ENCODE results near the gene NEK6.
"Not testable (repeated sequence)": the region's sequence is repeated elsewhere in the genome, so short reads cannot be mapped to it uniquely, and the experiment has no call there.

The NEK6 gene

DNA sequence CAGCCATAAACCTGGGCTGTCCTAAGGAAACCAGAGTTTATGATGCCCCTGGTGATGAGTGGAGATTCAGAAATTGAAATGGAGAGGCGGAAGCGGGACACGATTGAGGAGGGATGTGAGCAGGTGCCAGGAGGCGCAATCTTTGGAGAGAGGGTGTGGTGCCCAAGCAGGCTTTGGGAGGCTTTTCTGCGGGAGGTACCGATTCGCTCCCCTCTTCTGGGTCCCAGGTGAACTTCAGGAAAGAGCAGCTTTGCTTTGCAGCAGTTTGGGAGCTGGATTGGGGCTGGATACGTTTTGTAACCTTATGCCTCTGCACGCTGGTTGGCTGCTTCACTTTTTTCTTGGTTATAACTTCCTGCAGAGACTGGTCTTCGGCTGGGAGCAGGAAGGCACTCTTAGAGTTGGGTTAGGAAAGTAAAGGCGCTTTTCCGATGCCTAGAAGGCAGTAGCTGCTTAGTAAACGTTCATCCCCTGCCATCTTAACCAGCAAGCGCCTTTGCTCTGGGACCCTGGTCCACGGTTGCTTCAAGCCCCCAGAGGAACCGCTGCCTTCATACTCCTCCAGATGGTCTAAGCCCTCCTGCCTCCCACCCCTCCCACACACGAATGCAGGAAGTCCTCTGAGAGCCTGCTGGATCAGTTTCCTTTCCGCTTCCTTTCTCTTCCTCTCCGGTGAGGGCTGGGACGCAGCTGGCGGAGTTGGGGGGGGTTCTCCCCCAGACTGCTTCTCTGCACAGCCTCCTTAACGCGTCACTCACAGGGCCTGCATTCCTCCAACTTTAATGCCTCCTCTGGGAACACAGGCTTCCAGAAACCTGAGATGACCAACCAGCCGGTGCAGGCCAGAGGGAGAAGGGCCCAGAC, 15.2 kb upstream of the NEK6 start:
- ChIA-PET CTCF (no interaction called here), POLR2A (ENCODE audit: low non-redundant PET) (no interaction called here)
- TF ChIP-seq, protein P1, sequence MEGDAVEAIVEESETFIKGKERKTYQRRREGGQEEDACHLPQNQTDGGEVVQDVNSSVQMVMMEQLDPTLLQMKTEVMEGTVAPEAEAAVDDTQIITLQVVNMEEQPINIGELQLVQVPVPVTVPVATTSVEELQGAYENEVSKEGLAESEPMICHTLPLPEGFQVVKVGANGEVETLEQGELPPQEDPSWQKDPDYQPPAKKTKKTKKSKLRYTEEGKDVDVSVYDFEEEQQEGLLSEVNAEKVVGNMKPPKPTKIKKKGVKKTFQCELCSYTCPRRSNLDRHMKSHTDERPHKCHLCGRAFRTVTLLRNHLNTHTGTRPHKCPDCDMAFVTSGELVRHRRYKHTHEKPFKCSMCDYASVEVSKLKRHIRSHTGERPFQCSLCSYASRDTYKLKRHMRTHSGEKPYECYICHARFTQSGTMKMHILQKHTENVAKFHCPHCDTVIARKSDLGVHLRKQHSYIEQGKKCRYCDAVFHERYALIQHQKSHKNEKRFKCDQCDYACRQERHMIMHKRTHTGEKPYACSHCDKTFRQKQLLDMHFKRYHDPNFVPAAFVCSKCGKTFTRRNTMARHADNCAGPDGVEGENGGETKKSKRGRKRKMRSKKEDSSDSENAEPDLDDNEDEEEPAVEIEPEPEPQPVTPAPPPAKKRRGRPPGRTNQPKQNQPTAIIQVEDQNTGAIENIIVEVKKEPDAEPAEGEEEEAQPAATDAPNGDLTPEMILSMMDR (conservative IDR thresholded peaks at IDR 0.05; ENCODE audit: low read depth) = no peak
- no peak overlapping the region for H3K27ac ChIP-seq
- no peak for DNase-seq (ENCODE audit: low spot score)

DNA sequence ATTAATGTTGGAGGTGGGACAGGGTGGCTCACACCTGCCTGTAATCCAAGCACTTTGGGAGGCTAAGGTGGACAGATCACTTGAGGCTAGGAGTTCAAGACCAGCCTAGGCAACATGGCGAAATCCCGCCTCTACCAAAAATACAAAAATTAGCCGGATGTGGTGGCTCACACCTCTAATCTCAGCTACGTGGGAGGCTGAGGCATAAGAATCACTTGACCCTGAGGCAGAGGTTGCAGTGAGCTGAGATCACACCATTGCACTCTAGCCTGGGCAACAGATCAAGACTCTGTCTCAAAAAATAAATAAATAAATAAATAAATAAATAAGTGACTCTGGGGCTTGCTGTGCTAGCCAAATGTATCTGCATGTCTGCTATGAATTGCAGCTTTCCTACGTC, 10.4 kb upstream of the NEK6 start:
- DNase-seq (ENCODE audit: low spot score); POLR2A ChIA-PET (ENCODE audit: low non-redundant PET); H3K27ac ChIP-seq; CTCF ChIA-PET: not testable (repeated sequence)

DNA sequence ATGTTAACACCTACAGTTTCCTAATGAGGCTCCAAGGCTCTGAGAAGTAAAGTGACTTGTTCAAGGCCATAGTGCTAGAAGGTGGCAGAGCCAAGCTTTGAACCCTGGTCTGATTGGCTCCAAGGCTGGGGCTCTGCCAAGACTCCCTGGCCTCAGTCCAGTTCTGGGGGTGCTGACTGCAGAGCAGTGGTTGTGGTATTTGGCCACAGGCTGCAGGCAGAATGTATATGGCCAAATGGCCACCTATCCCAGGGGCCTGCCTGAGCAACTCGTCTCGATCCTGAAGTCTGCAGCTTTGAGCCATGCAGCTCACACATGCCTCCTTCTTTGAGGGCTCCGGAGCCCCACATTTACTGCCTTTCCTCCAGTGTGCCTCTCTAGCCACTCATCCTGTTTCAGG, 9.7 kb upstream of the NEK6 start:
- POLR2A ChIA-PET (ENCODE audit: low non-redundant PET) = no interaction called here
- TF ChIP-seq, protein P1 (conservative IDR thresholded peaks at IDR 0.05; ENCODE audit: low read depth) = no peak
- CTCF ChIA-PET = interaction anchor here (0.7 kb wide), 2 partner anchors 62 to 121 kb away, joined by 4 read pairs; no protein-coding TSS in a partner anchor
- no peak for DNase-seq (ENCODE audit: low spot score)
- H3K27ac ChIP-seq = no peak overlapping the region

DNA sequence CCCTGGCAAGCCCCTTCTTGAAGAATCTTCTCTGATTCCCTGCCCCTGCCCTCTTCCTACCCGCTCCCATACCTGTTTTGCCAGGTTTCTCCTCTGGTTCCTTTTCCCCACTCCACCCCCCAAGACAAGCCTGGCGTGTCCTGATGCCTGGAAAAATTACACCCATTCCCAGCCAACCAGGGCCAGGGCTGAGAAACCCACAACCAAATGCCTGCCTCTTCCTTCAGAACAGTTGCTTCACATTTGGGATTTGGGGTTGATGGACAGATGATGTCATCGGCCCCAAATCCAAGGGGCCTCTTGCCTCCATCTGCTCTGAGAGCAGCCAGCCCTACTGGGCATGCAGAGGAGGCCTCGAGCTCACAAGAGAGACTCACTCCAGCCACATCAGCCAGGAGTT, 8.8 kb upstream of the NEK6 start:
- CTCF ChIA-PET = no interaction called here
- POLR2A ChIA-PET (ENCODE audit: low non-redundant PET) = no interaction called here
- TF ChIP-seq, protein P1 (conservative IDR thresholded peaks at IDR 0.05; ENCODE audit: low read depth) = no peak
- no peak overlapping the region for H3K27ac ChIP-seq
- DNase-seq (ENCODE audit: low spot score) = no peak

DNA sequence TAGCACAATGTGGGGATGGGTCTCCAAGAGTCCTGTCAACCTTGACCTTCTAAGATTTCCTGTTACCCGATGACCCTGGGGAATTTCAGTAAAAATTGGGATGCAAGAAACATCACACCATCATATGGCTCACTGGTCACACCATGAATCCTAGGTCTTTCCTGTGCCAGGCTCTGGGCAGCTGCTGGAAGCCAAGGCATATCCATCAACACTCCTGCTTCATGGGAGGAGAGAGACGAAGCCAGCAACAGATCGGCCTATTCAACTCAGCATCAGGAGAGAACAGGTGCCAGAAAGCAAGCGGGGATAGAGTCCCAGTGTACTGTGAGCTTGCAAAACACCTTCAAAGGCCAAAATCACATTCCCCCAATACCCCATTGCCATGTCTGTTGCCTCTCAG, 6.5 kb upstream of the NEK6 start:
- ChIA-PET POLR2A (ENCODE audit: low non-redundant PET) (no interaction called here), CTCF (no interaction called here)
- DNase-seq (ENCODE audit: low spot score) = no peak
- no peak overlapping the region; the same call in 1 of the 2 replicates for H3K27ac ChIP-seq
- TF ChIP-seq, protein P1 (conservative IDR thresholded peaks at IDR 0.05; ENCODE audit: low read depth) = no peak

DNA sequence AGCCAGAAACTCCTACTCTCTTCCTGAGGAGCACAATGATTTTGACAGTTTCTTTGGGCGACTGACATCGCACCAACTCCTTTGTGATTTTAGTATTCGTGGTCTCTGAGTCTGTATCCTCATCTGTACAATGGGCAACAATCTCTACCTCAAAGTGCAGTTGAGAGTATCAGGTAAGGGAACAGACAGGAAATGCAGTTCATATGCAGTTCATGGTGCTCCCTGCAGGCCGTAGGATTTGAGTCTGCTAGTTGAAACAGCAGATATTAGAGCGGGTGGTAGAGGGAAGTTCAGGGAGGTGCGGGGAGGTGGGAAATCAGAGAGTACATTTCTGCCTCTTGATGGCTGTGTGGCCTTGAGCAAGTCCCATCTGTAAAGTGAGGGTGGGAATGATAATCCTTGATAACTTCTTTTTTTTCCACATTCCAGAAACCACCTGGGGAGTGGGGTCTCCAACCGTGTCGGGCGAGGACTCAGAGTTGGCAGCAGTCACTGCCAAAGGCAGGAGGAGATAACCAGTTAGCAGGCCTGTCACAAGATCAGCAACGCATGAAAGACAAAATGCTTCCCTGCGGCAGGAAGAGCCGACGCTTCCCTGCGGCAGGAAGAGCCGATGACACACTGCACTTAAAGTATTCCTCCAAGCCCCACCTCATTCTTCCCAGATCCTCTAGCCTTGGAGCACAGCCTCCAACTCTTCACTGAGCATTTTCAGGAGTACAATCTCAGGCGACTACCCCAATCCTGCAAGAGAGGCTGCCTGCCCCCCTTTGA, 6.0 kb upstream of the NEK6 start:
- ChIA-PET CTCF (no interaction called here), POLR2A (ENCODE audit: low non-redundant PET) (no interaction called here)
- TF ChIP-seq, protein P1 (conservative IDR thresholded peaks at IDR 0.05; ENCODE audit: low read depth) = no peak
- peak overlapping the region; percentile 64 for H3K27ac ChIP-seq
- peak; percentile 80 for DNase-seq (ENCODE audit: low spot score)

DNA sequence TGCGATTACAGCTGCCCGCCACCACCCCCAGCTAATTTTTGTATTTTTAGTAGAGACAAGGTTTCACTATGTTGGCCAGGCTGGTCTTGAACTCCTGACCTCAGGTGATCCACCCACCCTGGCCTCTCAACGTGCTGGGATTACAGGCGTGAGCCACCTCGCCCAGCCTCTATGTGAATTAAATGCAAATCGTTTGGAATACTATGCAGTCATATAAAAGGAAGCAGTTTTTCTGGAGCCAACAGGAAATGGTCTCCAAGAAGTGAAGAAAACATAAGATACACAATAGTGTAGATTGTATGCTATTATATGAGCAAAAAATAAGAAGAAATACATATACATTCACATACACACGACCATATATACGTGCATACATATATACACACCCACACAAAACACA, 4.9 kb upstream of the NEK6 start:
- peak overlapping the region; percentile 64; the same call in 1 of the 2 replicates for H3K27ac ChIP-seq
- DNase-seq (ENCODE audit: low spot score); CTCF ChIA-PET; POLR2A ChIA-PET (ENCODE audit: low non-redundant PET): not testable (repeated sequence)
